HUES6 (cell line): ENCODE data around the gene MDC1.

Experiments
- H3K27ac ChIP-seq: 2 replicates; pipeline ENCODE4 v1.7.0; 2013; ENCODE audit warnings: low read depth, mild to moderate bottlenecking, low read length, inconsistent platforms
- H3K27me3 ChIP-seq: 2 replicates; pipeline ENCODE4 v1.6.1; 2013; ENCODE audit warnings: low read length; ENCODE audit not compliant: control insufficient read depth, insufficient read depth
- H3K36me3 ChIP-seq: 2 replicates; pipeline ENCODE4 v1.6.1; 2013; ENCODE audit warnings: low read length; ENCODE audit not compliant: control insufficient read depth, insufficient read depth
- H3K4me1 ChIP-seq: 2 replicates; pipeline ENCODE4 v1.6.1; 2013; ENCODE audit warnings: low read length; ENCODE audit not compliant: control insufficient read depth, insufficient read depth
- H3K4me3 ChIP-seq: 2 replicates; pipeline ENCODE4 v1.5.1; 2013; ENCODE audit warnings: low read depth, low read length
- H3K9ac ChIP-seq: one replicate; pipeline ENCODE4 v1.6.1; 2013; ENCODE audit warnings: mild to moderate bottlenecking, low read length
- H3K9me3 ChIP-seq: 2 replicates; pipeline ENCODE4 v1.6.1; 2013; ENCODE audit warnings: low read depth, low read length; ENCODE audit not compliant: control insufficient read depth, insufficient read depth

Gene MDC1

DNA sequence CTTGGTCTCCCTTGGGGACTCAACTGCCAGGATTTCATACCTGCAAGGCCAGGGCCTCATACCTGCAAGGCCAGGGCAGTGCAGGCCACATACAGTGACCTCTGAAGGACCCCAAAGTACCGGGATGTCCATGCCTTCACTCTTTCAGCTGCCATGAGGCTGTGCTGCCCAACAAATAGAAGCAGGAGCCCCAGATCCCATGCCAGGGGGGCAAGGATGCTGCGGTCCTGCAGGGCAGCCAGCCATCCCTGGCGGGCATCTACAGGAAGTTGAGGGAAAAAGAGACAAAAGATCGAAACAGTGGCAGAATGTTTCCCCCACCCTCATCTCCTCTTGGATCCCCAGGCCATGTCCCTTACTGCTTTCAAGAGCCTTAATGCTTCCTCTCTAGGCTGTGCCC lies 27.1 kb downstream of the MDC1 start:
- Histone ChIP-seq H3K4me3 (peak overlapping the region; percentile 95), H3K4me1 (peaks cover 34% of the 10 kb centered on the region), H3K27ac (peak overlapping the region; percentile 32; the same call in 1 of the 2 replicates)

DNA sequence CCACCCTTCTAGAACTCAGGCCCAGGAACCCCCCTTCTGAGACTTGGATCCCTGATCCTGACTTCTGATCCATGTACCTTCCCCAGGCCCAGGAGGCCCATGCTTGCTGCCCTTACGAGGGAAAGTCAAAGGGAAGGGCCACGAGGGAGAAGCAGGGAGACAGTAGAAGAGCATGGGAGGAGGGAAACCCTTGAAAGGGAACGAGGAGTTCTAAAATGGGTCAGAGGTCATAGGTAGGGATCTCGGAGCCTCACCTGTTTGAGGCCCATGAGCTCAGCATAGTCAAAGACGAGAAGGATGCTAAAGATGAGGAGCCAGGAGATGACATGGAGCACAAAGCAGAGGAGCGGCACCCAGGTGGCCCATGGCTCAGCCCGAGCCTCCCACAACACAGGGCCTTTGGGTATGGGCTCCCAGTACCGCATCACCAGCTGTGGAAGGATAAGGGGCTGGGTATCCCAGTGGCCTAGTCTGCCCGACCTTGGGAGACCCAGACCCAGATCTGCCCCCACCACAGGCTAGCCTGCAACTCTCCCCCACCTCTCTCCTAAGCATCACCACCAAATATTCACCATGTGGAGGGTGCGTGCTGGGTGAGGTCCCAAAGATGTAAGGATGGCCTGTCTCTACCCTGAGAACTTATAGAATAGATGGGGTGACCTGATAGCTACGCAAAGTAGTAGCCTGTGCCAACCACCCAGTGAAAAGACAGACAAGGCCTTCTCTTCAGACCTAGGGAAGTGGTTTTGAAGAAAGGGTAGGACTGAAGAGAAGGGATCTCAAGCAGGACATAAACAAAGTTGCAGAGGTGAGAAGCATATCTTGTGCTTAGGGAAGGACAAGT lies 27.8 kb downstream of the MDC1 start:
- no peaks in the 10 kb centered on the region for H3K36me3 ChIP-seq
- peaks cover 38% of the 10 kb centered on the region for H3K4me1 ChIP-seq
- H3K27ac ChIP-seq, result no peak overlapping the region
- H3K27me3 ChIP-seq, result no peaks in the 10 kb centered on the region
- no peaks in the 10 kb centered on the region for H3K9me3 ChIP-seq
- H3K9ac ChIP-seq, result peak overlapping the region; percentile 79
- peak overlapping the region; percentile 95; the same call in 1 of the 2 replicates for H3K4me3 ChIP-seq

More for the DNA sequence above, 27.1 kb downstream of the MDC1 start:
- no peaks in the 10 kb centered on the region for H3K27me3 ChIP-seq
- H3K9me3 ChIP-seq, result no peaks in the 10 kb centered on the region
- no peaks in the 10 kb centered on the region for H3K36me3 ChIP-seq
- peak overlapping the region; percentile 79 for H3K9ac ChIP-seq

DNA sequence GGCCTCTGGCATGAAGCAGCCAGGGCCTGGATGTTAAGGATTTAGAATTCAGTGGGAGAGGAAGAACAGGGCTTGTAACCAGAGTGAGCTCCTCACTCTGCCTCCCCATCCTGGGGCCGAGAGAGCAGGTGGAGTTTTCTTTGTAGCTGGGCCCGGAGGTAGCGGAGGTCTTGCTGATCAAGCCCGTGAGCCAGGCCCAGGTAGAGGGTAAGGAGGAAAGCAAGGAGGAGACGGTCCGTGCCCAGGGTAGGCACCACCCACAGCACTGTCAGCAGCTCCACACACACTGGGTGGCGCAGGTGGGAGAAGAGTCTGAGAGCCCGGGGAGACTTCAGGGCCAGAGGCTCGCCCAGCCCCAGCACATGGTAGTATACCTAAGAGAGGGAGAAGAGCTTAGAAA lies 28.5 kb downstream of the MDC1 start:
- Histone ChIP-seq H3K36me3 (no peaks in the 10 kb centered on the region), H3K9ac (no peak overlapping the region), H3K4me1 (peaks cover 40% of the 10 kb centered on the region), H3K27me3 (no peaks in the 10 kb centered on the region), H3K4me3 (no peak overlapping the region; the same call in 1 of the 2 replicates), H3K9me3 (no peaks in the 10 kb centered on the region), H3K27ac (no peak overlapping the region)

DNA sequence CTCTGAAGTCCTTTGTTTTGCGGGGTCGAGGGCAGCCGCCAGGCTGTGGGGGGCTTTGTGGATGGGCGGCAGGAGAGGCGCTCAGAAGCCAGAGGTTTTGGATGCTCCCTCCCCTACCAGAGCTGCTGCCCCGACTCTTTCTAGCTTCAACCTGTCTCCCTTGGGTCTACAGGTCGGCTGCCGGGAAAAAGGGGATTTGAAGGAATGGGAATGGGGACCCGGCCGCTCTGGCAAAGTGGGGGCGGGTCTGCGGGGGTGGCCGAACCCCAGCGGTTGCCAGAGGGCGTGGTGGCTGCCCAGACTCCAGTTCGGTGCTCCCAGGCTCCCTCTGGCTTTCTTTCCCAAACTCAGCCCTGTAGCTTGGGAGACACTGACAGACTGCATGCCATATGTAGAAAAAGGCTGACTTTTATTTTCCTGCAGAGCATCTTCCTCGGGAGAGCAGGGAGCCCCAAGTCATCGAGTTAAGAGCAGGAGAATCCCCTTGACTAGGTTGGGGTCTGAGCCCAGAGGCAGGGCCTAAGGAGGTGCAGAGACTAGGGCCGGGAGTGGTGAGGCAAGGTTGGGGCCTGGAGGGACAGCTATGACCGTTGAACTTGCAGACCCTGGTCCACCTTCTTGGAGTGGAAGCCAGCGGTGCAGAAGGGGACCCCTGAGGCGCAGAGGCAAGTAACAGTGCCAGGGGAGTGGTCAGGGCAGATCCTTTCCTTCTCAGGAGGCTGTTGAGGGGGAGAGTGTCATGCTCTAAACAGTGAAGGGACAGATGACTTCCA lies 29.2 kb downstream of the MDC1 start:
- Histone ChIP-seq H3K36me3 (no peaks in the 10 kb centered on the region), H3K27ac (peak overlapping the region; percentile 70; the same call in 1 of the 2 replicates), H3K4me3 (peak overlapping the region; percentile 79), H3K4me1 (peaks cover 47% of the 10 kb centered on the region), H3K9me3 (no peaks in the 10 kb centered on the region), H3K9ac (peak overlapping the region; percentile 84), H3K27me3 (no peaks in the 10 kb centered on the region)

DNA sequence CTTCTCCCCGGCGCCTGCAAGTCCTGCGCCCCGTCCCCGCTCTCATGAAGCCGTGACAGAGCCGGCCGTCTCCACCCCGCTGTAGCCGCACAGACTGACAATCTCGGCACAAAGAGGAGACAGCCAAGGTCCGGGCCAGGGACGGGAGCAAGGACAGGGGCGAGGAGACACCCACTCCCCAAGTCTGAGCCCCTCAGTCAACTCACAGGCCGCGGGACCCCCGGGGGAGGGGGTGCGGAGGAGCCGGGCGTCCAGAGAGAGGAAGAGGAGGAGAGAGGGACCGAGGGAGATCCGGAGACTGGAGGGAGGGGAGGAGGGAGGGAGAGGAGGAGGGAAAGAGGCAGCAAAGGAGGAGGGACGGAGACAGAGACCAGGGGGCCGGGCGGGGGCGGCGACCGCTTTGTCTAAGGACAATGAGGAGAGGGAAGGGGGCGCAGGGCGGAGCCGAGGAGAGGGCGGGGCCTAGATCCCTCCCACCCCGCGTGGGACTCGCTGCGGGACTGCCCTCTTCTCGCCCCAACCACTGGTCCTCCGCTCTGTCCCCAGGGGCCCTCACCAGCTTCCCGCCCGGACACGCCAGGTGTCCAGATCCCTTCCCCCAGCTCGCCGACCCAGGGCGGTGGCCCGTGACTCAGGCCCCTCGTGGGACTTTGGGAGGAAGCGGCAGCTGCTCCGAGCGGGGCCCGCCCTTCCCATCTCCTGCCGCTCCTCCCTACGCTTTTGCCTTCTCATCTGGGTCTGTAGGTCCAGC lies 30.0 kb downstream of the MDC1 start:
- Histone ChIP-seq H3K9me3 (no peaks in the 10 kb centered on the region), H3K36me3 (no peaks in the 10 kb centered on the region), H3K27me3 (no peaks in the 10 kb centered on the region), H3K9ac (peak overlapping the region; percentile 84), H3K27ac (peak overlapping the region; percentile 70; the same call in 1 of the 2 replicates), H3K4me3 (peak overlapping the region; percentile 79), H3K4me1 (peaks cover 55% of the 10 kb centered on the region)

DNA sequence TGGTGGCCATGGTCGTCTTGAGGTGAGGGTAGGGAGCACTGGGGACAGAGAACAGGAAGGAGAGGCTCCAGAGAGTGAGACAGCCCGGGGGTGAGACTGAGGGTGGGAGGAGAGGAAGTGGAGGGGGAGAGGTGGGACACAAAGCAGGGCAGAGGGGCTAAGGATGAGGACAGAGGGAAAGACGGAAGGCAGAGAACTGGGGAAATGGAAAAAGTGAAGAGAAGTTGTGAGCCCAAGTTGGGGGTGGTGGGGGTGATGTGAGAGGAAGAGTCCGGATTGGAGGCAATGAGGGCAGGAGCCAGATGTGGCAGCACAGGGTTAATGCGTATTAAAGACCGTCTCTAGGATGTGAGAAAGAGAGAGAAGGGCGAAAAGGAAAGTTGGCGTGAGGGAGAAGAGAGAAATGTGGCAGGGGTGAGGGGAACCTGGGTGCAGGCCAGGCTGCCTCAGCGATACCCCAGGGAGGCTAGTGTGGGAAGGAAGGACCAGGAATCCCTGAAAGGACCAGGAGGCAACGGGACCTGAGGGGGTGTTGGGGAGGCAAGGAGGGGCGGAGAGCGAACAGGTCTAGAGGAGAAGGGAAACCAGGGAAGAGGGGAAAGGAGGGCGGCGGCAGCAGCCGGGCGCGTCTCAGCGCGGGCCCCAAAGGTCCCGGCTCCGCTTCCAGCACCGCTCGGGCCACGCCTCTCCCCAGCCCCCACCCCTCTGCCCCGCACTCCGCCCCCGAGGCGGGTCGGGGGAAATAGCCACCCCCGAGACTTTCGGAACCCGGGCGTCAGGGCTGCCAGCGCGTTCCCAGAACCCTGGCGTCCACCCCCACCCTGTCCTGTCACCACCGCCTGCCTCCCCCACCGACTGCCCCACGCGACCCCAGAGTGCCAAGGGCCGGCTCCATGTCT lies 30.8 kb downstream of the MDC1 start, which contains the start of gene PPP1R18:
TSS of gene PPP1R18 (minus strand) at position 637 of the 899 bp plus-strand sequence. CDS start at position 10, 627 bp downstream.
- no peaks in the 10 kb centered on the region for H3K27me3 ChIP-seq
- peak within 1 kb of the TSS; percentile 84 for H3K9ac ChIP-seq
- no peaks in the 10 kb centered on the region for H3K9me3 ChIP-seq
- H3K27ac ChIP-seq, result peak within 1 kb of the TSS; percentile 70; the same call in 1 of the 2 replicates
- H3K4me3 ChIP-seq, result peak within 1 kb of the TSS; percentile 79
- H3K4me1 ChIP-seq, result peaks cover 55% of the 10 kb centered on the region
- no peaks in the 10 kb centered on the region for H3K36me3 ChIP-seq

DNA sequence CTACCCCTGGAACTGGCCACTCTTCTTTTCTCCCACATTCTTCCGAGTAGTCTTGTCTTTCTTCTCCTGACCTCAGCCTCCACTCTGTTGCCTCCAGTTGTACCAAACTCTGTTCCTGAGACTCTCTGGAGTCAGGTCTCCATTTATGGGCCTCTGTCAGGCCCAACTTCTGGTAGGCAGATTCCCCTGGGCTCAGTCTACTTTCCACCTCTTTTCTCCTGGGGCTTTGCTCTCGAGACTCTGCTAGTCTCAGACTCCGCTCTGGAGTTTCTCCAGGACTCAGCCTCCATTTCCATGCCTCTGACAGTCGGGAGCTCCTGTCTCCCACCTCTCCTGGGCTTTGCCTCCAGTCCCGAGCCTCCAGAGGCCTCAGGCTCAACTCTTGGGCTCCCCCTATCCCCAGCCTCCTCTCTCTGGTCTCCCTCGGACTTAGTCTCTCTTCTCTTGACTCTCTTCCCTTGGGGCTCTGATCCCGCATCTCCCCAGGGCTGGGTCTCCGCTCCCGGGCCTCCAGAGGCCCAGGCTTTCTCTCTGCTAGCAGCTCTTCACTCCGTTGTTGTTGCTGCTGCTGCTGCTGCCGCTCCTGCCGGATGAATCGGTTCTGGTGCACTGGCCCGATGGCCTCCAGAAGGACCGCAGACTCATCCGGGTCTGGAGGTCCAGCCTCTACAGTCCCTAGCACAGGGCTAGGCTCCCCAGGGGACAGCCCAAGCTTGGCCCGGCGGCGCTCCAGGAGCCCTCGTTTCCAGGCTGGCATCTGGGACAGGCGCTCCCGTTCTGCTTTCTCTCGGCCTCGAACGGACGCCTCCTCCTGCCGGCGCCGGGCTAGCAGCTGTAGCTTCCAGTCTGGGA lies 31.7 kb downstream of the MDC1 start:
- Histone ChIP-seq H3K36me3 (no peaks in the 10 kb centered on the region), H3K9me3 (no peaks in the 10 kb centered on the region), H3K9ac (peak overlapping the region; percentile 81), H3K4me3 (peak overlapping the region; percentile 79), H3K27ac (no peak overlapping the region), H3K27me3 (no peaks in the 10 kb centered on the region), H3K4me1 (peaks cover 54% of the 10 kb centered on the region)

DNA sequence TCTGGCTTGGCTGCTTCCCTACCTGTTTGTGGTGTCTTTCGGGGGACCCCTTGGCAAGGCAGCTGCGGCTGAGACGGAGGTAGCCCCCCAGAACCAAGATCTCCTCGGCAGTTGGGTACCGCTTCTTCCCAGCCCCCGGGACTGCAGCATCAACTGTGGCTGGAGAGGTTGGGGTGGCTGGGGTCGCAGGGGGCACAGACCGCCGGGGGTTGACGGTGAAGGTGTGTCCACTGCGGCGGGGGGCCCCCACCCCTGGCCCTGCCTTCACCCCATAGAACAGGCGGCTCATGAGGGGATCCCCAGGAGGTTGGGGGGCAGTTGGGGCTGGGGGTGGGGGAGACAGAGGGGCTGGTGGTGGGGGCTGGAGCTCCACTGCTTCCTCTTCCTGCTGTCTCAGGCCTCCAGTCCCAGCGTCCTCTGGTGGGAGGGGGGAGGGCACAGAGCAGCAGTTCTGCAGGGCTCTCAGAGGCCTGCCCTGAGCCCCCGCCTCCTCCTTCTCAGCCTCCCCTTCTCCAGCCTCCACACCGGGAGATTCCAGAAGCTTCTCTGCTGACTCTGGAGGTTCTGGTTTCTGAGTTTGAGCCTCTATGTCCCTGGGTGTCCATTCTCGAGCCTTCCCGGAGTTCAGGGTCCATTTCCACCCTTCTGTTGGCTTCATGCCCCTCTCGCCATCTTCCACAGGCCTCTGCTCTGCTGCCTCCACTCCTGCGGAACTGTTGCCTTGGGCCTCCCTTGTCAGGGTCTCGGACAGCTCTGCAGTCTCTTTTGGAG lies 32.5 kb downstream of the MDC1 start:
- no peaks in the 10 kb centered on the region for H3K36me3 ChIP-seq
- no peaks in the 10 kb centered on the region for H3K9me3 ChIP-seq
- peak overlapping the region; percentile 57 for H3K9ac ChIP-seq
- no peaks in the 10 kb centered on the region for H3K27me3 ChIP-seq
- H3K4me3 ChIP-seq, result peak overlapping the region; percentile 79
- no peak overlapping the region for H3K27ac ChIP-seq
- H3K4me1 ChIP-seq, result peaks cover 55% of the 10 kb centered on the region

DNA sequence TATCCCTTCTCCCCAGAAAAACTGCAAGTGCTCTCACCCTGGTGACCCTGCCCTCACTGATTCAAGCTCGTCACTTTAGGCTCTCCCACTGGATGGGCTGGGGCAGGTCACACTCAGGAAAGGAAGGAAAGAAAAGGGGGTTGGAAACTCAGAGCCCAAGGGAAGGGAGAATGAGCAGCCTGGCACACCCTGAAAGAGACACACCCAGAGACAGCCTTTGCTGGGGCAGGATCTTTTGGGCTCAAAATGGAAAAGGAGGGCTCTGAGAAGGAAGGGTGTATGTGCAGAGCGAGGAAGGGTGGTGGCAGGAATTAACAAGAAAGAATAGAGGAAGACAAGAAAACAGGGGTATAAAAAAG lies 33.1 kb downstream of the MDC1 start:
- H3K9ac ChIP-seq, result peak overlapping the region; percentile 57
- no peaks in the 10 kb centered on the region for H3K9me3 ChIP-seq
- peak overlapping the region; percentile 61 for H3K4me3 ChIP-seq
- no peaks in the 10 kb centered on the region for H3K27me3 ChIP-seq
- no peak overlapping the region for H3K27ac ChIP-seq
- no peaks in the 10 kb centered on the region for H3K36me3 ChIP-seq
- H3K4me1 ChIP-seq, result peaks cover 55% of the 10 kb centered on the region
